Measurements from ENCODE around the gene RANBP10. TPM values are rescaled to one million over a fixed set of nuclear protein-coding genes. Genes with fewer than 3 reads are reported as not detected.

The RANBP10 gene
- total and polyA plus RNA-seq, 3 donors from 2014 or later, result 23.0 to 25.2 (median 23.5) TPM

DNA sequence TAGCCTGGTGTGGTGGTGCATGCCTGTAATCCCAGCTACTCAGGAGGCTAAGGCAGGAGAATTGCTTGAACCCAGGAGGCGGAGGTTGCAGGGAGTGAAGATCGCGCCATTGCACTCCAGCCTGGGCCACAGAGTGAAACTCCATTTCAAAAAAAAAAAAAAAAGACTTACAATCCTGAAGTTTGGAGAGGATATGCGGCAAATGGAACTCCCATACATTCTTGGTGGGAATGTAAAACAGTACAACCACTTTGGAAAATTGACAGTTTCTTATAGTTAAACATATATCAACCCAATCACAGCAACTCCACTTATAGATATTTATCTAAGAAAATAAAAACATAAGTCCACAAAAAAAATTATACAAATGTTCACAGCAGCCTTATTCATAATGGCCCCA is 99.2 kb downstream of the RANBP10 start:
- WGBS, 2 donors, result 98 to 100% methylated on average over 4 of the region's 4 CpGs
- Histone ChIP-seq H3K27me3 (no peaks in the 10 kb centered on the region), H3K9me3 (no peaks in the 10 kb centered on the region), H3K4me1 (no peaks in the 10 kb centered on the region), H3K4me3 (no peak overlapping the region), H3K27ac (no peak overlapping the region), H3K36me3 (ENCODE audit: low read depth, missing control alignments) (no peaks in the 10 kb centered on the region)
- TF ChIP-seq POLR2A (IDR thresholded peaks at IDR 0.05), result no peak
- TF ChIP-seq, protein P1, sequence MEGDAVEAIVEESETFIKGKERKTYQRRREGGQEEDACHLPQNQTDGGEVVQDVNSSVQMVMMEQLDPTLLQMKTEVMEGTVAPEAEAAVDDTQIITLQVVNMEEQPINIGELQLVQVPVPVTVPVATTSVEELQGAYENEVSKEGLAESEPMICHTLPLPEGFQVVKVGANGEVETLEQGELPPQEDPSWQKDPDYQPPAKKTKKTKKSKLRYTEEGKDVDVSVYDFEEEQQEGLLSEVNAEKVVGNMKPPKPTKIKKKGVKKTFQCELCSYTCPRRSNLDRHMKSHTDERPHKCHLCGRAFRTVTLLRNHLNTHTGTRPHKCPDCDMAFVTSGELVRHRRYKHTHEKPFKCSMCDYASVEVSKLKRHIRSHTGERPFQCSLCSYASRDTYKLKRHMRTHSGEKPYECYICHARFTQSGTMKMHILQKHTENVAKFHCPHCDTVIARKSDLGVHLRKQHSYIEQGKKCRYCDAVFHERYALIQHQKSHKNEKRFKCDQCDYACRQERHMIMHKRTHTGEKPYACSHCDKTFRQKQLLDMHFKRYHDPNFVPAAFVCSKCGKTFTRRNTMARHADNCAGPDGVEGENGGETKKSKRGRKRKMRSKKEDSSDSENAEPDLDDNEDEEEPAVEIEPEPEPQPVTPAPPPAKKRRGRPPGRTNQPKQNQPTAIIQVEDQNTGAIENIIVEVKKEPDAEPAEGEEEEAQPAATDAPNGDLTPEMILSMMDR (IDR thresholded peaks at IDR 0.05), result no peak
- intact Hi-C loops (cut with DNase I; ENCODE audit: low total_unique reads), result no loop called here
- DNase-seq, result no peak

DNA sequence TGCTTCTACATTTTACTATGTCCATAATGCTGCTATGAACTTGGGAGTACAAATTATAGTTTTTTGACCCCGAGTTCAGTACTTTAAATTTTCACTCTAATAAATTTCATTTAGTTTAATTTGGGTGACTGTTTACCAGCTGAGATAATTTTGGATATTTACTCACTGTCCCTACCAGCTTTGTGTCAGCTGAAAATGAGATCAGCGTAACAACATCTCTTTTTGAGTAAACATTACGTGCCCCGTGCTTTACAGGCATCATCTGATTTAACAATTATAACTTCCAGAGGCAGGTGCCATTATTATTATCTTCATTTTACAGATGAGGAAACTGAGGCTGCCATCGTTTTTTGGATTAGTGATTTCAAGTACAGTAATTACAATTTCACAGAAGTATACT is 102.2 kb downstream of the RANBP10 start:
- TF ChIP-seq, protein P1 (IDR thresholded peaks at IDR 0.05), result no peak
- TF ChIP-seq POLR2A (IDR thresholded peaks at IDR 0.05), result no peak
- intact Hi-C loops (cut with DNase I; ENCODE audit: low total_unique reads), result no loop called here
- 91 to 92% methylated on average over 5 of the region's 5 CpGs for WGBS, 2 donors
- Histone ChIP-seq H3K4me3 (no peak overlapping the region), H3K4me1 (no peaks in the 10 kb centered on the region), H3K36me3 (ENCODE audit: low read depth, missing control alignments) (no peaks in the 10 kb centered on the region), H3K27me3 (no peaks in the 10 kb centered on the region), H3K27ac (no peak overlapping the region), H3K9me3 (no peaks in the 10 kb centered on the region)
- no peak for DNase-seq

DNA sequence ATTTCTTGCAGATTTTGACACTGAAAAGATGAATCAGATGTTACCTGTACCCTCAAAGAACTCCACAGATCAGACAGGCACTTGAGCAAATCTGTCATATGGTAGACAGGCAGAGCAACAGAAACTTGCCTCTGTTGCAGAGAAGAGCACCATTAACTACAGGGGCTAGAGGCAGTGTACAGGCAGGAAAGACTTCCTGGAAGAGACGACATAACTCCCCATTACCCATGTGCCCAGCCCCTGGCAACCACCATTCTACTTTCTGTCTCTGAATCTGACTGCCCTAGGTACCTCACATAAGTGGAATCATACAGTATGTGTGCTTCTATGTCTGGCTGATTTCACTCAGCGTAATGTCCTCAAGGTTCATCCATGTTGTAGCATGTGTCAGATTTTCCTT is 102.7 kb downstream of the RANBP10 start:
- H3K4me3 ChIP-seq, result no peak overlapping the region
- no peak for DNase-seq
- no peaks in the 10 kb centered on the region for H3K4me1 ChIP-seq
- TF ChIP-seq POLR2A (IDR thresholded peaks at IDR 0.05), result no peak
- TF ChIP-seq, protein P1 (IDR thresholded peaks at IDR 0.05), result no peak
- H3K36me3 ChIP-seq (ENCODE audit: low read depth, missing control alignments), result no peaks in the 10 kb centered on the region
- no peaks in the 10 kb centered on the region for H3K27me3 ChIP-seq
- no peaks in the 10 kb centered on the region for H3K9me3 ChIP-seq
- no peak overlapping the region for H3K27ac ChIP-seq
- 82 to 89% methylated on average over 2 of the region's 2 CpGs for WGBS, 2 donors
- intact Hi-C loops (cut with DNase I; ENCODE audit: low total_unique reads), result no loop called here

DNA sequence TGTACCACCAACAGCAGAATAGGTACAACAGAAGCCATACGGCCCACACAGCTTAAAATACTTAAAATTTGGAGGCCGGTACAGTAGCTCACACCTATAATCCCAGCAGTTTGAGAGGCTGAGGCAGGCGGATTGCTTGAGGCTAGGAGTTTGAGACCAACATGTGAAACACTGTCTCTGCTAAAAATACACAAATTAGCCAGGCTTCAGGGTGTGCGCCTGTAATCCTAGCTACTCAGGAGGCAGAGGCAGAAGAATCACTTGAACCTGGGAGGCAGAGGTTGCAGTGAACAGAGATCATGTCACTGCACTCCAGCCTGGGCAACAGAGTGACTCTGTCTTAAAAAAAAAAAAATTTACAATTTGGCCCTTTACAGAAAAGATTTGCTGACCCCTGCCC is 104.2 kb downstream of the RANBP10 start:
- Histone ChIP-seq H3K27me3 (no peaks in the 10 kb centered on the region), H3K36me3 (ENCODE audit: low read depth, missing control alignments) (no peaks in the 10 kb centered on the region), H3K27ac (no peak overlapping the region), H3K9me3 (no peaks in the 10 kb centered on the region), H3K4me1 (no peaks in the 10 kb centered on the region), H3K4me3 (no peak overlapping the region)
- 94 to 95% methylated on average over 4 of the region's 4 CpGs for WGBS, 2 donors
- DNase-seq, result no peak
- intact Hi-C loops (cut with DNase I; ENCODE audit: low total_unique reads), result no loop called here
- TF ChIP-seq, protein P1 (IDR thresholded peaks at IDR 0.05), result no peak
- no peak for TF ChIP-seq POLR2A (IDR thresholded peaks at IDR 0.05)

DNA sequence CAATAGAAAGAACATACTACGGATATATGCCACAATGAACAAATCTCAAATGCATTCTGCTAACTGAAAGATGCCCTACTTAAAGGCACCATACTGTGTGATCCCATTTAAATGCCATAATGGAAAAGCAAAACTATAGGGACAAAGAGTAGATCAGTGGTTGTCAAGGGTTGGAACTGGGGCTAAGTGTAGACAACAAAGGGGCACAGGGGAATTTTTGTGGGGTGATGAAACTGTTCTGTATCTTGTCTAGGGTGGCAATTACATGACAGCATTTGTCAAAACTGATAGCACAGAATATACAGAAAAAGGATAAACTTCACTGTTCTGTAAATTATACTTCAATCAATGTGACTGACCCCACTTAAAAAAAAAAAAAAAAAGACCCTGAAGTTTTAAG is 104.9 kb downstream of the RANBP10 start:
- intact Hi-C loops (cut with DNase I; ENCODE audit: low total_unique reads), result no loop called here
- Histone ChIP-seq H3K27ac (no peak overlapping the region), H3K4me3 (no peak overlapping the region), H3K9me3 (no peaks in the 10 kb centered on the region), H3K27me3 (no peaks in the 10 kb centered on the region), H3K36me3 (ENCODE audit: low read depth, missing control alignments) (no peaks in the 10 kb centered on the region), H3K4me1 (no peaks in the 10 kb centered on the region)
- whole genome bisulfite sequencing, 2 donors, result 96 to 100% methylated on average over 1 of the region's 1 CpG
- DNase-seq, result no peak
- TF ChIP-seq POLR2A (IDR thresholded peaks at IDR 0.05), result no peak
- TF ChIP-seq, protein P1 (IDR thresholded peaks at IDR 0.05), result no peak

All from testis (tissue), 3 donors.